UCSD-AML1 (cell line): ENCODE results near the gene RPL13.
"Not testable (repeated sequence)": the region's sequence is repeated elsewhere in the genome, so short reads cannot be mapped to it uniquely, and the experiment has no call there.

Experiments
- DNase-seq: peaks from one replicate; lab custom pipeline; 2025; ENCODE audit not compliant: unreplicated experiment; lab: John Stamatoyannopoulos, UW

Gene RPL13

GRCh38 chr16:89562939-89563338 lies 2.5 kb downstream of the RPL13 start:
- DNase-seq: no peak

GRCh38 chr16:89563639-89564392 lies 3.3 kb downstream of the RPL13 start:
- DNase-seq: no peak

- no peak for DNase-seq
Observed at GRCh38 chr16:89564476-89565255, 4.2 kb downstream of the RPL13 start.

- DNase-seq: no peak
Observed at GRCh38 chr16:89565256-89565505, 4.7 kb downstream of the RPL13 start.

- DNase-seq: peak; percentile 67
Observed at GRCh38 chr16:89565506-89566372, 5.3 kb downstream of the RPL13 start.

- no peak for DNase-seq
Observed at GRCh38 chr16:89567656-89568594, 7.4 kb downstream of the RPL13 start.

- DNase-seq: no peak
Observed at GRCh38 chr16:89569506-89570341, 9.2 kb downstream of the RPL13 start.

- no peak for DNase-seq
Observed at GRCh38 chr16:89570342-89570923, 10.0 kb downstream of the RPL13 start.

GRCh38 chr16:89570983-89571598 lies 10.6 kb downstream of the RPL13 start:
- not testable (repeated sequence) for DNase-seq

GRCh38 chr16:89571636-89572035 lies 11.2 kb downstream of the RPL13 start:
- no peak for DNase-seq

GRCh38 chr16:89572073-89572484 lies 11.6 kb downstream of the RPL13 start:
- DNase-seq: no peak

- DNase-seq: no peak
Observed at GRCh38 chr16:89572485-89573205, 12.2 kb downstream of the RPL13 start.

GRCh38 chr16:89573826-89574680 lies 13.6 kb downstream of the RPL13 start:
- DNase-seq: peak; percentile 63

GRCh38 chr16:89574681-89575246 lies 14.3 kb downstream of the RPL13 start:
- DNase-seq: peak; percentile 84

GRCh38 chr16:89575247-89576152 lies 15.0 kb downstream of the RPL13 start, which contains the start of gene CPNE7:
CPNE7 (plus strand) TSS chr16:89575758; CDS start chr16:89575898, 140 bp downstream.
- DNase-seq: no peak
